Natural killer cell (primary cell): Measurements from ENCODE around the gene GCN1. TPM values are rescaled to one million over a fixed set of nuclear protein-coding genes. Genes with fewer than 3 reads are reported as not detected.

ENCODE experiments used
- ATAC-seq, 3 donors: fragments of 150-1000 bp in 2 of 3; fragments of 200-7000 bp in 1 of 3; cut with Tn5 transposase; 1 replicate in 1 of 3; 2 replicates in 2 of 3; pipeline ENCODE4 v1.10.0; 2021; ENCODE audit warnings: mild to moderate bottlenecking in 2 of 3, moderate library complexity in 2 of 3
- DNase-seq, 2 donors: peaks; one replicate each; pipeline versions ENCODE4 v3.0.0 to v3.0.0-alpha.2; 2013 to 2021; ENCODE audit warnings: mixed read lengths in 1 of 2
- H3K27ac ChIP-seq: one replicate; pipeline ENCODE4 v1.5.1; 2013; ENCODE audit warnings: mild to moderate bottlenecking, low read length
- H3K27me3 ChIP-seq: one replicate; pipeline ENCODE4 v1.6.1; 2013; ENCODE audit warnings: low read length; ENCODE audit not compliant: control insufficient read depth, insufficient read depth
- H3K36me3 ChIP-seq: one replicate; pipeline ENCODE4 v1.6.1; 2013; ENCODE audit warnings: low read length; ENCODE audit not compliant: control insufficient read depth, insufficient read depth
- H3K4me1 ChIP-seq: one replicate; pipeline ENCODE4 v1.6.1; 2013; ENCODE audit warnings: low read length; ENCODE audit not compliant: control insufficient read depth, insufficient read depth
- H3K4me3 ChIP-seq: one replicate; pipeline ENCODE4 v1.5.1; 2013; ENCODE audit warnings: low read length
- H3K9me3 ChIP-seq: one replicate; pipeline ENCODE4 v1.6.1; 2013; ENCODE audit warnings: low read length; ENCODE audit not compliant: control insufficient read depth, insufficient read depth
- H3K27ac Mint-ChIP-seq, 2 donors: one replicate each; pipeline ENCODE4 v1.8.0; 2022; ENCODE audit warnings: mild to moderate bottlenecking in 2 of 2, mixed read lengths in 2 of 2, moderate library complexity in 1 of 2
- H3K27me3 Mint-ChIP-seq, 2 donors: one replicate each; pipeline ENCODE4 v1.8.0; 2022; ENCODE audit warnings: low read depth in 2 of 2, mixed read lengths in 2 of 2
- H3K36me3 Mint-ChIP-seq: one replicate; pipeline ENCODE4 v1.8.0; 2022; ENCODE audit warnings: mixed read lengths
- H3K4me1 Mint-ChIP-seq, 2 donors: one replicate each; pipeline ENCODE4 v1.8.0; 2022; ENCODE audit warnings: mixed read lengths in 2 of 2
- H3K4me3 Mint-ChIP-seq: one replicate; pipeline ENCODE4 v1.8.0; 2022; ENCODE audit warnings: mild to moderate bottlenecking, moderate library complexity, mixed read lengths
- H3K9me3 Mint-ChIP-seq, 2 donors: one replicate each; pipeline ENCODE4 v1.8.0; 2022; ENCODE audit warnings: mixed read lengths in 2 of 2
- CTCF ChIP-seq: fragments of 200-600 bp; IDR thresholded peaks from one replicate; pipeline ENCODE4 v1.8.0; 2022; ENCODE audit warnings: antibody characterized with exemption
- WGBS: methylation state at CpG from one replicate; pipeline ENCODE4 v1.1.7; 2013; ENCODE audit warnings: missing lambda C conversion rate; ENCODE audit not compliant: insufficient coverage; 5-methylcytosine and 5-hydroxymethylcytosine counted together
- intact Hi-C: fragments of 100-400 bp; cut with micrococcal nuclease; formaldehyde crosslinking; loops from one replicate; pipeline ENCODE4 v1.14.2; 2022
- total RNA-seq, 4 donors: library from RNA; stranded (reverse); fragments of 120-200 nt in 1 of 4; gene quantifications; one replicate each; pipeline versions ENCODE4 v1.2.3 to v1.2.4, GENCODE V29; 2013 to 2022

The GCN1 gene
- total RNA-seq, 3 donors from 2014 or later (not counting 1 experiment from before 2014, with no cell fraction given) = 119 to 141 (median 120) TPM

- H3K36me3 Mint-ChIP-seq = no peaks in the 10 kb centered on the region
- Histone ChIP-seq H3K9me3 (no peaks in the 10 kb centered on the region), H3K4me1 (peaks cover 17% of the 10 kb centered on the region), H3K36me3 (peaks cover 31% of the 10 kb centered on the region), H3K27me3 (no peaks in the 10 kb centered on the region), H3K4me3 (no peak overlapping the region), H3K27ac (no peak overlapping the region)
- no peak overlapping the region for H3K4me3 Mint-ChIP-seq
- WGBS = 94% methylated on average over 4 of the region's 5 CpGs
- H3K27me3 Mint-ChIP-seq = no peaks in the 10 kb centered on the region
- H3K4me1 Mint-ChIP-seq = peaks cover 7 to 24% of the 10 kb centered on the region in 2 donors
- no peak for ATAC-seq
- no peak for DNase-seq
- intact Hi-C loops = no loop called here
- H3K9me3 Mint-ChIP-seq = no peaks in the 10 kb centered on the region
- no peak for TF ChIP-seq CTCF
- H3K27ac Mint-ChIP-seq = no peak overlapping the region
These were observed 4.1 kb downstream of the GCN1 start for GRCh38 chr12:120190386-120190785.

GRCh38 chr12:120186654-120187053 lies 7.9 kb downstream of the GCN1 start:
- no peak for ATAC-seq
- Mint-ChIP-seq H3K27ac (no peak overlapping the region), H3K4me3 (no peak overlapping the region), H3K27me3 (no peaks in the 10 kb centered on the region), H3K9me3 (no peaks in the 10 kb centered on the region), H3K4me1 (peaks cover 0 to 6% of the 10 kb centered on the region in 2 donors), H3K36me3 (no peaks in the 10 kb centered on the region)
- no peak overlapping the region for H3K4me3 ChIP-seq
- H3K36me3 ChIP-seq = peaks cover 64% of the 10 kb centered on the region
- intact Hi-C loops = no loop called here
- TF ChIP-seq CTCF = no peak
- DNase-seq = no peak
- WGBS = 91% methylated on average over 4 of the region's 4 CpGs
- H3K4me1 ChIP-seq = no peaks in the 10 kb centered on the region
- H3K9me3 ChIP-seq = no peaks in the 10 kb centered on the region
- no peak overlapping the region for H3K27ac ChIP-seq
- no peaks in the 10 kb centered on the region for H3K27me3 ChIP-seq

GRCh38 chr12:120183211-120183631 lies 11.3 kb downstream of the GCN1 start:
- Histone ChIP-seq H3K4me1 (no peaks in the 10 kb centered on the region), H3K27me3 (no peaks in the 10 kb centered on the region), H3K36me3 (peaks cover 69% of the 10 kb centered on the region), H3K27ac (no peak overlapping the region), H3K4me3 (no peak overlapping the region), H3K9me3 (no peaks in the 10 kb centered on the region)
- no peak overlapping the region for H3K4me3 Mint-ChIP-seq
- no peak for DNase-seq
- no peak overlapping the region for H3K27ac Mint-ChIP-seq
- TF ChIP-seq CTCF = no peak
- H3K9me3 Mint-ChIP-seq = no peaks in the 10 kb centered on the region
- ATAC-seq = no peak
- H3K4me1 Mint-ChIP-seq = peaks cover 0 to 5% of the 10 kb centered on the region in 2 donors
- H3K27me3 Mint-ChIP-seq = no peaks in the 10 kb centered on the region
- intact Hi-C loops = no loop called here
- H3K36me3 Mint-ChIP-seq = peaks cover under 1% of the 10 kb centered on the region
- WGBS = 97% methylated on average over 5 of the region's 5 CpGs

GRCh38 chr12:120181991-120182631 lies 12.4 kb downstream of the GCN1 start:
- H3K27ac ChIP-seq = no peak overlapping the region
- no peaks in the 10 kb centered on the region for H3K9me3 ChIP-seq
- H3K4me1 ChIP-seq = no peaks in the 10 kb centered on the region
- Mint-ChIP-seq H3K4me3 (no peak overlapping the region), H3K9me3 (no peaks in the 10 kb centered on the region), H3K4me1 (peaks cover 0 to 5% of the 10 kb centered on the region in 2 donors), H3K27ac (no peak overlapping the region), H3K27me3 (no peaks in the 10 kb centered on the region), H3K36me3 (peaks cover 8% of the 10 kb centered on the region)
- no peak overlapping the region for H3K4me3 ChIP-seq
- ATAC-seq = no peak
- H3K36me3 ChIP-seq = peaks cover 74% of the 10 kb centered on the region
- WGBS = 95% methylated on average over 6 of the region's 8 CpGs
- TF ChIP-seq CTCF = no peak
- no peak for DNase-seq
- H3K27me3 ChIP-seq = no peaks in the 10 kb centered on the region
- intact Hi-C loops = no loop called here
